Pancreas (tissue), 10 donors: ENCODE measurements around the gene GRB7. TPM values are rescaled to one million over a fixed set of nuclear protein-coding genes. Genes with fewer than 3 reads are reported as not detected.
A peak's percentile ranks its signal among the peaks of the same experiment; 100 is the strongest.
"Not testable (repeated sequence)": the region's sequence is repeated elsewhere in the genome, so short reads cannot be mapped to it uniquely, and the experiment has no call there.

Source experiments
- ATAC-seq, 4 donors: fragments of 200-7000 bp; cut with Tn5 transposase; one replicate each; pipeline versions ENCODE4 v1.8.0 to v1.9.1; 2020; ENCODE audit warnings: mild to moderate bottlenecking in 4 of 4, moderate library complexity in 4 of 4
- DNase-seq, 6 donors: peaks; one replicate each; pipeline ENCODE4 v3.0.0-alpha.2; 2020
- FAIRE-seq: peaks from 2 replicates; lab custom pipeline; 2012; peaks lifted over from hg19 to GRCh38; lab: Jason Lieb, UNC
- H3K27ac ChIP-seq, 4 donors: fragments of 200-600 bp; sonication (generic); 1 replicate in 3 of 4; 2 replicates in 1 of 4; pipeline versions ENCODE4 v1.5.0 to v1.8.0; 2020
- H3K27me3 ChIP-seq, 4 donors: fragments of 200-600 bp; one replicate each; pipeline ENCODE4 v1.8.0; 2021
- H3K36me3 ChIP-seq, 3 donors: fragments of 200-600 bp; sonication (generic) in 1 of 3; one replicate each; pipeline versions ENCODE4 v1.5.0 to v1.8.0; 2020 to 2021
- H3K4me1 ChIP-seq, 3 donors: fragments of 200-600 bp; one replicate each; pipeline ENCODE4 v1.8.0; 2021
- H3K4me3 ChIP-seq, 4 donors: fragments of 200-600 bp; sonication (generic) in 2 of 4; one replicate each; pipeline versions ENCODE4 v1.5.0 to v1.8.0; 2020 to 2021
- H3K9me3 ChIP-seq, 4 donors: fragments of 200-600 bp; one replicate each; pipeline ENCODE4 v1.8.0; 2021
- WGBS, 2 donors: extraction: QIAGEN DNeasy Blood & Tissue Kit; methylation state at CpG; one replicate each; pipeline ENCODE4 v1.1.7; 2013; 5-methylcytosine and 5-hydroxymethylcytosine counted together
- intact Hi-C, 3 donors: fragments of 100-400 bp; cut with DNase I; formaldehyde crosslinking; loops; one replicate each; pipeline versions ENCODE4 v1.11.1 to v1.14.2; 2022
- polyA plus RNA-seq, 2 donors: library from polyadenylated mRNA; stranded (reverse); fragments of 200-250 nt; gene quantifications; one replicate each; pipeline ENCODE4 v1.2.3, GENCODE V29; 2013
- total RNA-seq, 6 donors: library from RNA; stranded (reverse); fragmentation: NEBNext Ultra II Directional in 4 of 6; extraction: Animal tissue kit (Norgen Biotek cat#: 25700) in 4 of 6; gene quantifications; one replicate each; pipeline versions ENCODE4 v1.2.1 to v1.2.4, GENCODE V29; 2021 to 2023
- TF ChIP-seq, protein P1 (sequence below), 4 donors: fragments of 200-600 bp; sonication (generic) in 3 of 4; IDR thresholded peaks; one replicate each; pipeline versions ENCODE4 v1.5.0 to v1.8.0; 2021; ENCODE audit warnings: antibody characterized with exemption in 4 of 4
- donor health status: healthy with polysubstance abuse.
- donor health status: DM: no; HTN: no; CAD: no; lungs with moderate emphysema.
- donor health status: DM: no; HTN: no; CAD: no.
- donor health status: control.
- donor health status: control.
- donor health status: Bipolar disorder and iron deficiency.
- donor health status: DM: yes; HTN: yes; CAD: no.
- donor health status: DM: no; HTN: no; CAD: no.
- donor health status: DM: no; HTN: no; CAD: no.
- donor health status: DM: yes; HTN: yes; CAD: no.

The GRB7 gene
- total and polyA plus RNA-seq, 8 donors: 17.8 to 64.4 (median 32.4) TPM

DNA sequence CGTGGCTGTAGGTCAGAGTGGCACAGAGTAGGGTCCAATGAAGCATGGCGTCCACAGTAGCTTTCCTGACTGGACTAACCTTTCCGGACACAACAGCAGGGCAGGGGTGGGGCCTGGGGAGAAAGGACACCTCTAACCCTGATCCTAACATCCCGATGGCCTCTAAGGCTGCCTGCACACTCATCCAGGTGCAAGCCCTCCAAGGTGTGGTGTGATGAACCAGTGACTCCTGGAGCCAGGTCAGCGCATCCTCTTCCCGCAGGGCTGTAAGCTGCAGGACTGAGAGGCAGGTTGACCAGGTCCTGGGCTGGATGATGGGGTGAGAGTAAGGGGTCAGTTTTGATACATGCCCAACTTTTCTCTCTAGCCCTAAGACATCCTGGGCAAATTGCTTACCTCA is 41.0 kb upstream of the GRB7 start:
- TF ChIP-seq, protein P1, sequence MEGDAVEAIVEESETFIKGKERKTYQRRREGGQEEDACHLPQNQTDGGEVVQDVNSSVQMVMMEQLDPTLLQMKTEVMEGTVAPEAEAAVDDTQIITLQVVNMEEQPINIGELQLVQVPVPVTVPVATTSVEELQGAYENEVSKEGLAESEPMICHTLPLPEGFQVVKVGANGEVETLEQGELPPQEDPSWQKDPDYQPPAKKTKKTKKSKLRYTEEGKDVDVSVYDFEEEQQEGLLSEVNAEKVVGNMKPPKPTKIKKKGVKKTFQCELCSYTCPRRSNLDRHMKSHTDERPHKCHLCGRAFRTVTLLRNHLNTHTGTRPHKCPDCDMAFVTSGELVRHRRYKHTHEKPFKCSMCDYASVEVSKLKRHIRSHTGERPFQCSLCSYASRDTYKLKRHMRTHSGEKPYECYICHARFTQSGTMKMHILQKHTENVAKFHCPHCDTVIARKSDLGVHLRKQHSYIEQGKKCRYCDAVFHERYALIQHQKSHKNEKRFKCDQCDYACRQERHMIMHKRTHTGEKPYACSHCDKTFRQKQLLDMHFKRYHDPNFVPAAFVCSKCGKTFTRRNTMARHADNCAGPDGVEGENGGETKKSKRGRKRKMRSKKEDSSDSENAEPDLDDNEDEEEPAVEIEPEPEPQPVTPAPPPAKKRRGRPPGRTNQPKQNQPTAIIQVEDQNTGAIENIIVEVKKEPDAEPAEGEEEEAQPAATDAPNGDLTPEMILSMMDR (IDR thresholded peaks at IDR 0.05): no peak
- FAIRE-seq (no peak), ATAC-seq (no peak)

DNA sequence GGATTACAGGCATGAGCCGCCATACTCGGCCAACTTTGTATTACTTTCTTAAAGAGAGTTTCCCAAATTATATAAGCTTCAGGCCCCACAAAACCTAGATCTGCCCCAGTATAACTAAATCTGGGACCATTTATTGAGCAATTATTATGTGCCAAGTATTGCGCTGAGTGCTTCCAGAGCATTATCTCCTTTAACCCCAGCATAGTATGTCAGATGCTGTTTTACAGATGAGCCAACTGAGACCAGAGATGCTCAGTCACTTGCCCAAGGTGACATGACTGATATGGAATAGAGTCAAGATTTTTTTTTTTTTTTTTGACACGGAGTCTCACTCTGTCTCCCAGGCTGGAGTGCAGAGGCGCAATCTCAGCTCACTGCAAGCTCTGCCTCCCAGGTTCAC is 39.8 kb upstream of the GRB7 start:
- WGBS, 2 donors: 85 to 93% methylated on average over 4 to 5 of the region's 5 CpGs
- DNase-seq (no peak), ATAC-seq (no peak), FAIRE-seq (no peak)
- H3K9me3 ChIP-seq: no peaks in the 10 kb centered on the region
- intact Hi-C loops: no loop called here
- no peak overlapping the region for H3K27ac ChIP-seq
- H3K4me1 ChIP-seq: peaks cover 0 to 13% (median 8%) of the 10 kb centered on the region in 3 donors
- H3K4me3 ChIP-seq: no peak overlapping the region
- TF ChIP-seq, protein P1 (IDR thresholded peaks at IDR 0.05): no peak
- no peaks in the 10 kb centered on the region for H3K36me3 ChIP-seq
- H3K27me3 ChIP-seq: no peaks in the 10 kb centered on the region

More for the DNA sequence above, 41.0 kb upstream of the GRB7 start:
- Histone ChIP-seq H3K36me3 (no peaks in the 10 kb centered on the region), H3K4me1 (peaks cover 0 to 5% (median 0%) of the 10 kb centered on the region in 3 donors), H3K9me3 (no peaks in the 10 kb centered on the region), H3K4me3 (no peak overlapping the region), H3K27ac (no peak overlapping the region), H3K27me3 (no peaks in the 10 kb centered on the region)
- intact Hi-C loops: no loop called here
- WGBS, 2 donors: 72 to 74% methylated on average over 6 of the region's 6 CpGs
- DNase-seq: no peak

DNA sequence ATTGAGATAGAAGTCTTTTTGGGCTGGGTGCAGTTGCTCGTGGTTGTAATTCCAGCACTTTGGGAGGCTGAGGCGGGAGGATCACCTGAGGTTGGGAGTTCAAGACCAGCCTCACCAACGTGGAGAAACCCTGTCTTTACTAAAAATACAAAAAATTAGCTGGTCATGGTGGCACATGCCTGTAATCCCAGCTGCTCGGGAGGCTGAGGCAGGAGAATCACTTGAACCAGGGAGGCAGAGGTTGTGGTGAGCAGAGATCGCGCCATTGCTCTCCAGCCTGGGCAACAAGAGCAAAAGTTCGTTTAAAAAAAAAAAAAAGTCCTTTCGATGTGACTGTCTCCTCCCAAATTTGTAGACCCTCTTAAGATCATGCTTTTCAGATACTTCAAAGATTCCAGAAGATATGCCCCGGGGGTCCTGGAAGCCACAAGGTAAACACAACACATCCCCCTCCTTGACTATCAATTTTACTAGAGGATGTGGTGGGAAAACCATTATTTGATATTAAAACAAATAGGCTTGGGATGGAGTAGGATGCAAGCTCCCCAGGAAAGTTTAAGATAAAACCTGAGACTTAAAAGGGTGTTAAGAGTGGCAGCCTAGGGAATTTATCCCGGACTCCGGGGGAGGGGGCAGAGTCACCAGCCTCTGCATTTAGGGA is 38.5 kb upstream of the GRB7 start:
- ATAC-seq, H3K9me3 ChIP-seq, DNase-seq, H3K36me3 ChIP-seq, H3K27me3 ChIP-seq, FAIRE-seq, intact Hi-C loops: not testable (repeated sequence)
- H3K27ac ChIP-seq: peak overlapping the region; percentile 83 to 93 (median 92)
- WGBS, 2 donors: 43 to 49% methylated on average over 11 of the region's 11 CpGs
- H3K4me3 ChIP-seq: peak overlapping the region; percentile 79 to 93 (median 86)
- peaks cover 4 to 26% (median 15%) of the 10 kb centered on the region in 3 donors for H3K4me1 ChIP-seq

DNA sequence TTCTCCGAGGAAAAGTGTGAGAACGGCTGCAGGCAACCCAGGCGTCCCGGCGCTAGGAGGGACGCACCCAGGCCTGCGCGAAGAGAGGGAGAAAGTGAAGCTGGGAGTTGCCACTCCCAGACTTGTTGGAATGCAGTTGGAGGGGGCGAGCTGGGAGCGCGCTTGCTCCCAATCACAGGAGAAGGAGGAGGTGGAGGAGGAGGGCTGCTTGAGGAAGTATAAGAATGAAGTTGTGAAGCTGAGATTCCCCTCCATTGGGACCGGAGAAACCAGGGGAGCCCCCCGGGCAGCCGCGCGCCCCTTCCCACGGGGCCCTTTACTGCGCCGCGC is 38.0 kb upstream of the GRB7 start, which contains the start of gene ERBB2:
ERBB2 (plus strand) TSS at position 247 of the 330 bp plus-strand sequence. CDS start 175 bp downstream, outside the sequence.
- Histone ChIP-seq H3K36me3 (no peaks in the 10 kb centered on the region), H3K27me3 (no peaks in the 10 kb centered on the region), H3K4me1 (peaks cover 9 to 31% (median 20%) of the 10 kb centered on the region in 3 donors), H3K27ac (peak within 1 kb of the TSS; percentile 83 to 93 (median 92)), H3K9me3 (no peaks in the 10 kb centered on the region), H3K4me3 (peak within 1 kb of the TSS; percentile 79 to 93 (median 86))
- TF ChIP-seq, protein P1 (IDR thresholded peaks at IDR 0.05): no peak
- ATAC-seq (peak; percentile 72 to 86 (median 80)), DNase-seq (peak; percentile 69 to 87 (median 72)), FAIRE-seq (no peak)
- intact Hi-C loops: no loop called here
- WGBS, 2 donors: 0 to 2% methylated on average over 19 to 20 of the region's 20 CpGs

DNA sequence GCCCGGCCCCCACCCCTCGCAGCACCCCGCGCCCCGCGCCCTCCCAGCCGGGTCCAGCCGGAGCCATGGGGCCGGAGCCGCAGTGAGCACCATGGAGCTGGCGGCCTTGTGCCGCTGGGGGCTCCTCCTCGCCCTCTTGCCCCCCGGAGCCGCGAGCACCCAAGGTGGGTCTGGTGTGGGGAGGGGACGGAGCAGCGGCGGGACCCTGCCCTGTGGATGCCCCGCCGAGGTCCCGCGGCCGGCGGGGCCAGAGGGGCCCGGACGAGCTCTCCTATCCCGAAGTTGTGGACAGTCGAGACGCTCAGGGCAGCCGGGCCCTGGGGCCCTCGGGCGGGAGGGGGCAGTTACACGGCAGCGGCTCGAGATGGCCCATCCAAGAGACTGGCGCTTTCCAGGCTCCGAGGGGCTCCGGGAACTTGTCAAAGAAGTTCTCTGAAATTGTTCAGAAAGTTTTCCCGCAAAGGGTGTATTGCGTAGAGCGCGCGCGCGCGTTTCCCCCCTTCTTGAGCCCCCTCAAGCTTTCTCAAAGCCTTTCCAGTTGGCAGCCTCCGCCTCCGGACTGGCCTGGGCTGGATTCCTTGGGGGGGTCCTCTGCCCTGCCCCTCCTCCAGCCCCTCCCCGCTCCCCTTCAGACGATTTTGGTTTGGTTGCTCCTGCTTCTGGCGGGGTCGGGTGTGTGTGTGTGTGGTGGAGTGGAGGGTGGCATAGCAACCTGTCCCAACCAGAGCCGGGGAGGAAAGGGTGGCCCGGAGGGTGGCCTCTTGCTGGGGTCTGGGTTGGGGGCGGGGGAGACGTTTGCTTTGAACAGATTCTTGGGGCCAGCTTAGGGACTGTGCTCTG is 37.4 kb upstream of the GRB7 start:
- Histone ChIP-seq H3K9me3 (no peaks in the 10 kb centered on the region), H3K4me3 (peak overlapping the region; percentile 79 to 93 (median 86)), H3K27ac (peak overlapping the region; percentile 83 to 93 (median 92)), H3K4me1 (peaks cover 14 to 37% (median 26%) of the 10 kb centered on the region in 3 donors), H3K27me3 (no peaks in the 10 kb centered on the region), H3K36me3 (no peaks in the 10 kb centered on the region)
- ATAC-seq (peak; percentile 45 to 63 (median 50)), DNase-seq (peak in 3 of 6 donors; percentile 57 to 82 (median 75)), FAIRE-seq (no peak)
- 1% methylated on average over 49 to 57 of the region's 57 CpGs for WGBS, 2 donors
- TF ChIP-seq, protein P1 (IDR thresholded peaks at IDR 0.05): no peak
- intact Hi-C loops: no loop called here
